Pancreas (tissue), 10 donors: Measurements from ENCODE around the gene CDH22. TPM values are rescaled to one million over a fixed set of nuclear protein-coding genes. Genes with fewer than 3 reads are reported as not detected.

Source experiments
- ATAC-seq, 4 donors: fragments of 200-7000 bp; cut with Tn5 transposase; one replicate each; pipeline versions ENCODE4 v1.8.0 to v1.9.1; 2020; ENCODE audit warnings: mild to moderate bottlenecking in 4 of 4, moderate library complexity in 4 of 4
- DNase-seq, 6 donors: peaks; one replicate each; pipeline ENCODE4 v3.0.0-alpha.2; 2020
- FAIRE-seq: peaks from 2 replicates; lab custom pipeline; 2012; peaks lifted over from hg19 to GRCh38; lab: Jason Lieb, UNC
- H3K27ac ChIP-seq, 4 donors: fragments of 200-600 bp; sonication (generic); 1 replicate in 3 of 4; 2 replicates in 1 of 4; pipeline versions ENCODE4 v1.5.0 to v1.8.0; 2020
- H3K27me3 ChIP-seq, 4 donors: fragments of 200-600 bp; one replicate each; pipeline ENCODE4 v1.8.0; 2021
- H3K36me3 ChIP-seq, 3 donors: fragments of 200-600 bp; sonication (generic) in 1 of 3; one replicate each; pipeline versions ENCODE4 v1.5.0 to v1.8.0; 2020 to 2021
- H3K4me1 ChIP-seq, 3 donors: fragments of 200-600 bp; one replicate each; pipeline ENCODE4 v1.8.0; 2021
- H3K4me3 ChIP-seq, 4 donors: fragments of 200-600 bp; sonication (generic) in 2 of 4; one replicate each; pipeline versions ENCODE4 v1.5.0 to v1.8.0; 2020 to 2021
- H3K9me3 ChIP-seq, 4 donors: fragments of 200-600 bp; one replicate each; pipeline ENCODE4 v1.8.0; 2021
- CTCF ChIP-seq, 4 donors: fragments of 200-600 bp; sonication (generic) in 3 of 4; IDR thresholded peaks; one replicate each; pipeline versions ENCODE4 v1.5.0 to v1.8.0; 2021; ENCODE audit warnings: antibody characterized with exemption in 4 of 4
- WGBS, 2 donors: extraction: QIAGEN DNeasy Blood & Tissue Kit; methylation state at CpG; one replicate each; pipeline ENCODE4 v1.1.7; 2013; 5-methylcytosine and 5-hydroxymethylcytosine counted together
- intact Hi-C, 3 donors: fragments of 100-400 bp; cut with DNase I; formaldehyde crosslinking; loops; one replicate each; pipeline versions ENCODE4 v1.11.1 to v1.14.2; 2022
- polyA plus RNA-seq, 2 donors: library from polyadenylated mRNA; stranded (reverse); fragments of 200-250 nt; gene quantifications; one replicate each; pipeline ENCODE4 v1.2.3, GENCODE V29; 2013
- total RNA-seq, 6 donors: library from RNA; stranded (reverse); fragmentation: NEBNext Ultra II Directional in 4 of 6; extraction: Animal tissue kit (Norgen Biotek cat#: 25700) in 4 of 6; gene quantifications; one replicate each; pipeline versions ENCODE4 v1.2.1 to v1.2.4, GENCODE V29; 2021 to 2023
- donor health status: healthy with polysubstance abuse.
- donor health status: DM: no; HTN: no; CAD: no; lungs with moderate emphysema.
- donor health status: DM: no; HTN: no; CAD: no.
- donor health status: control.
- donor health status: control.
- donor health status: Bipolar disorder and iron deficiency.
- donor health status: DM: yes; HTN: yes; CAD: no.
- donor health status: DM: no; HTN: no; CAD: no.
- donor health status: DM: no; HTN: no; CAD: no.
- donor health status: DM: yes; HTN: yes; CAD: no.

The CDH22 gene
- total and polyA plus RNA-seq, 8 donors = 0.97 to 11.9 (median 3.3) TPM

DNA sequence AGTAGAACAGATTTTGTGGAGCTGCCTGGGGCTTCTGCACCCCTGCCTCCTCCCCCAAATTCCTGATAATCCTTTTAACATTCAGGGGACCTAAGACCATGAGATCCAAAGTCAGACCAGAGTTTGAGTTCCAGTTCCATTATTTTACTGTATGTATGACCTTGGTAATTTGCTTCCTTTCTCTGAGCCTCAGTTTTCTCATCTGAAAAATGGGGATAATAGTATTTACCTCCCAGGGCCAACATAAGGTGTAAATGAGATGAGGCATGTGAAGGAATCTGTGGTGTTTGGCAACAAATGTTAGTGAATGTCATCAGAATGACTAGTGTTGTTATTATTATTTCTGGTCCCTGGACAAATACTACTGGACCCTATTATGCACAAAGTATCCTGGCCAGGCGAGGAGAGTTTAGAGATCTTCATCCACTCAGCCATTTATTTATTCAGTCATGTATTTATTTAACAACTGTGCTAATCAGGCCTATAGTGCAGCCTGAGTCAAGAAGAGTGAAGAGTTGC is 47.3 kb downstream of the CDH22 start:
- WGBS, 2 donors = 66 to 87% methylated on average over 1 of the region's 1 CpG
- Histone ChIP-seq H3K27ac (no peak overlapping the region), H3K27me3 (no peaks in the 10 kb centered on the region), H3K36me3 (no peaks in the 10 kb centered on the region), H3K4me3 (no peak overlapping the region), H3K4me1 (no peaks in the 10 kb centered on the region), H3K9me3 (no peaks in the 10 kb centered on the region)
- ATAC-seq (no peak), DNase-seq (no peak), FAIRE-seq (no peak)
- no peak for TF ChIP-seq CTCF (IDR thresholded peaks at IDR 0.05)
- intact Hi-C loops = no loop called here

GRCh38 chr20:46260480-46260879 is 47.8 kb downstream of the CDH22 start:
- H3K27ac ChIP-seq = no peak overlapping the region
- DNase-seq (no peak), FAIRE-seq (no peak), ATAC-seq (peak in 1 of 4 donors; percentile 31)
- no peaks in the 10 kb centered on the region for H3K4me1 ChIP-seq
- intact Hi-C loops = no loop called here
- no peak for TF ChIP-seq CTCF (IDR thresholded peaks at IDR 0.05)
- H3K4me3 ChIP-seq = no peak overlapping the region
- 78 to 85% methylated on average over 3 of the region's 3 CpGs for WGBS, 2 donors
- no peaks in the 10 kb centered on the region for H3K9me3 ChIP-seq
- no peaks in the 10 kb centered on the region for H3K27me3 ChIP-seq
- H3K36me3 ChIP-seq = no peaks in the 10 kb centered on the region

DNA sequence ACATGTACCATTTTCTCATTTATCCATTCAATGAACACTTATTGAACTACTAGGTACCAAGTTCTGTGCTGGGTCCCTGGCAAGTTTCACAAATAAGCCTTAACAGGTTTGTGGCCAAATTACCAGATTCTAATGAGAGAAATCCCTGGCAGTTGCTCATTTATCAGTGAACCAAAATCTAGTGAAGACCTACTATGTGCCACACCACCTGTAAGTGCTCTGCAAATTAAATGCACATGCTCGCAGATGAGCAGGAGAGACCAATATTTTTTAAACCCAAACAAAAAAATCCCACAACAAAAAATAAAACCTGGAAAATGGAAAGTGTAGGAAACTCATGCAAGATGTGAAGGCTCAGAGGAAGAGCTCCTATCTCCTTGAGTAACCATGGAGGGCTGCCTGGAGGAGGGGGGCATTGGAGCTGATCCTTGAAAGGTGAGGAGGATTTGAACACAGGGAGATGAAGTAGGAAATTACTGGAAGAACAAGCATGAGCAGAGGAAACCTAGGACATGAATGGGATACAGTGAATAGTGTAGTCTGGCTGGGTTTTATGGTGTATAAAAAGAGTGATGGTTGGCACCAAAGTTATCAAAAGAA is 48.9 kb downstream of the CDH22 start:
- Histone ChIP-seq H3K27me3 (no peaks in the 10 kb centered on the region), H3K4me1 (no peaks in the 10 kb centered on the region), H3K36me3 (no peaks in the 10 kb centered on the region), H3K9me3 (no peaks in the 10 kb centered on the region), H3K27ac (no peak overlapping the region), H3K4me3 (no peak overlapping the region)
- FAIRE-seq = no peak
- no peak for TF ChIP-seq CTCF (IDR thresholded peaks at IDR 0.05)
- ATAC-seq = no peak
- 88 to 92% methylated on average over 1 of the region's 1 CpG for WGBS, 2 donors
- intact Hi-C loops = no loop called here
- DNase-seq = no peak

DNA sequence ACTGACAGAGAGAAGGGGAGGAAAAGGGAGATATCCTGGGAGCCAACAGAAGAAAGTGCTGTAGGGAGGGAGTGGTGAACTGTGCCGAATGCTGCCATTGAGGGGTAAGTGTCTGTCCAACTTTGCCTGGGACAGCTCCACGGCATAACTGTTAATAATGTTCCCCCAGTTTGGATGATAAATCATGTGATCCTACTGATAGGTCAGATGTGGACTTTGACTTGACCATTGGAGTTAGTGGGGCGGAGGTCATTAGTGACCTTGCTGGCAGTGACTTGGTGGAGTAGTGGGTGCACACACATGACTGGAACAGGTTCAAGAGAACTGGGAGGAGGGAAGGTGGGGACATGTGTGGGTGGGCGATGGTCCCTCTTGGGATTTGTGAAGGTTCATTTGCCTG is 50.4 kb downstream of the CDH22 start:
- Histone ChIP-seq H3K4me3 (no peak overlapping the region), H3K27me3 (no peaks in the 10 kb centered on the region), H3K9me3 (no peaks in the 10 kb centered on the region), H3K4me1 (no peaks in the 10 kb centered on the region), H3K36me3 (no peaks in the 10 kb centered on the region), H3K27ac (no peak overlapping the region)
- DNase-seq (no peak), ATAC-seq (no peak), FAIRE-seq (no peak)
- WGBS, 2 donors = 71 to 76% methylated on average over 4 of the region's 4 CpGs
- TF ChIP-seq CTCF (IDR thresholded peaks at IDR 0.05) = no peak
- intact Hi-C loops = no loop called here

DNA sequence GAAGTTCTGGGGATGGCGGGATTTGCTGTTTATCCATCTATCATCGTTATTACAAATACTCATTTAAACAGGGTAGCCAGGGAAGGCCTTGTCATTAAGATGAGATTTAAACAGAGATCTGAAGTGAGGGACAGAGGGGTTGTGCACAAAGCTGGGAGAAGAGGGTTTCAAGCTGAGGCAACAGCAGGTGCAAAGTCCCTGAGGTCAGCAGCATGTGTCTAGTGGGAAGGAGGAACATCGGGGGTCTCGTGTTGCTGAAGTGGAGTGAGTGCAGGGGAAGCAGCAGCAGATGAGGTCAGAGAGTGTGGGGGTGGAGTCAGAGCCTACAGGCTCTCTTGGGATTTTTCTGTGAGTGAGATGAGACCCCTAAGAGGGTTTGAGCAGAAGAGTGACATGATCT is 52.0 kb downstream of the CDH22 start:
- no peak for TF ChIP-seq CTCF (IDR thresholded peaks at IDR 0.05)
- Histone ChIP-seq H3K27me3 (no peaks in the 10 kb centered on the region), H3K4me1 (no peaks in the 10 kb centered on the region), H3K4me3 (no peak overlapping the region), H3K27ac (no peak overlapping the region), H3K9me3 (no peaks in the 10 kb centered on the region), H3K36me3 (no peaks in the 10 kb centered on the region)
- DNase-seq (no peak), FAIRE-seq (no peak), ATAC-seq (no peak)
- WGBS, 2 donors = 68 to 69% methylated on average over 4 of the region's 4 CpGs
- intact Hi-C loops = no loop called here
